Muscle layer of duodenum (tissue), 2 donors: ENCODE measurements around the gene LRRC56.

Experiments used
- H3K27ac ChIP-seq: one replicate; pipeline ENCODE4 v1.7.0; 2013; ENCODE audit warnings: mild to moderate bottlenecking, low read length
- H3K27me3 ChIP-seq: one replicate; pipeline ENCODE4 v1.7.0; 2013; ENCODE audit warnings: low read depth, mild to moderate bottlenecking, control low read depth, low read length
- H3K36me3 ChIP-seq, 2 donors: one replicate each; pipeline ENCODE4 v1.7.0; 2013; ENCODE audit warnings: low read length in 2 of 2, control low read depth in 1 of 2, mild to moderate bottlenecking in 1 of 2; ENCODE audit not compliant: insufficient read depth in 2 of 2, control insufficient read depth in 1 of 2
- H3K4me1 ChIP-seq, 2 donors: one replicate each; pipeline ENCODE4 v1.7.0; 2013; ENCODE audit warnings: low read length in 2 of 2, mild to moderate bottlenecking in 2 of 2, control low read depth in 1 of 2, moderate library complexity in 1 of 2; ENCODE audit not compliant: insufficient read depth in 2 of 2, control insufficient read depth in 1 of 2
- H3K4me3 ChIP-seq, 2 donors: one replicate each; pipeline ENCODE4 v1.7.0; 2013; ENCODE audit warnings: low read length in 2 of 2, low read depth in 1 of 2, mild to moderate bottlenecking in 1 of 2
- H3K9me3 ChIP-seq, 2 donors: one replicate each; pipeline ENCODE4 v1.7.0; 2013; ENCODE audit warnings: low read length in 2 of 2, control low read depth in 1 of 2, mild to moderate bottlenecking in 1 of 2; ENCODE audit not compliant: control insufficient read depth in 1 of 2
- donor health status: healthy.

The LRRC56 gene

GRCh38 chr11:589798-590197 is 52.5 kb downstream of the LRRC56 start:
- H3K27me3 ChIP-seq, result no peaks in the 10 kb centered on the region

GRCh38 chr11:590997-591396 is 53.7 kb downstream of the LRRC56 start:
- peaks cover 64 to 89% of the 10 kb centered on the region in 2 donors for H3K36me3 ChIP-seq
- no peaks in the 10 kb centered on the region for H3K9me3 ChIP-seq
- no peaks in the 10 kb centered on the region for H3K4me1 ChIP-seq
- H3K27ac ChIP-seq, result no peak overlapping the region
- no peaks in the 10 kb centered on the region for H3K27me3 ChIP-seq
- no peak overlapping the region for H3K4me3 ChIP-seq

More at GRCh38 chr11:589798-590197, 52.5 kb downstream of the LRRC56 start:
- H3K9me3 ChIP-seq, result no peaks in the 10 kb centered on the region
- H3K4me1 ChIP-seq, result no peaks in the 10 kb centered on the region
- H3K4me3 ChIP-seq, result no peak overlapping the region
- H3K36me3 ChIP-seq, result peaks cover 61 to 77% of the 10 kb centered on the region in 2 donors
- H3K27ac ChIP-seq, result no peak overlapping the region

GRCh38 chr11:592501-592900 is 55.2 kb downstream of the LRRC56 start:
- no peak overlapping the region for H3K27ac ChIP-seq
- H3K4me1 ChIP-seq, result no peaks in the 10 kb centered on the region
- H3K4me3 ChIP-seq, result no peak overlapping the region
- H3K9me3 ChIP-seq, result no peaks in the 10 kb centered on the region
- no peaks in the 10 kb centered on the region for H3K27me3 ChIP-seq
- peaks cover 64 to 89% of the 10 kb centered on the region in 2 donors for H3K36me3 ChIP-seq

GRCh38 chr11:592918-593317 is 55.6 kb downstream of the LRRC56 start:
- H3K27ac ChIP-seq, result no peak overlapping the region
- no peaks in the 10 kb centered on the region for H3K9me3 ChIP-seq
- no peaks in the 10 kb centered on the region for H3K27me3 ChIP-seq
- no peaks in the 10 kb centered on the region for H3K4me1 ChIP-seq
- no peak overlapping the region for H3K4me3 ChIP-seq
- H3K36me3 ChIP-seq, result peaks cover 61 to 89% of the 10 kb centered on the region in 2 donors

GRCh38 chr11:593347-593746 is 56.0 kb downstream of the LRRC56 start:
- H3K4me3 ChIP-seq, result no peak overlapping the region
- peaks cover 61 to 89% of the 10 kb centered on the region in 2 donors for H3K36me3 ChIP-seq
- H3K9me3 ChIP-seq, result no peaks in the 10 kb centered on the region
- H3K4me1 ChIP-seq, result no peaks in the 10 kb centered on the region
- H3K27ac ChIP-seq, result no peak overlapping the region
- H3K27me3 ChIP-seq, result no peaks in the 10 kb centered on the region

GRCh38 chr11:595400-595799 is 58.1 kb downstream of the LRRC56 start:
- Histone ChIP-seq H3K9me3 (no peaks in the 10 kb centered on the region), H3K4me3 (no peak overlapping the region), H3K27ac (no peak overlapping the region), H3K36me3 (peaks cover 48 to 85% of the 10 kb centered on the region in 2 donors), H3K4me1 (no peaks in the 10 kb centered on the region), H3K27me3 (no peaks in the 10 kb centered on the region)

- no peaks in the 10 kb centered on the region for H3K9me3 ChIP-seq
- H3K36me3 ChIP-seq, result peaks cover 43 to 81% of the 10 kb centered on the region in 2 donors
- H3K27me3 ChIP-seq, result no peaks in the 10 kb centered on the region
- no peak overlapping the region for H3K4me3 ChIP-seq
- no peaks in the 10 kb centered on the region for H3K4me1 ChIP-seq
- H3K27ac ChIP-seq, result no peak overlapping the region
These were observed 59.0 kb downstream of the LRRC56 start for GRCh38 chr11:596374-596773.

GRCh38 chr11:597166-597725 is 59.9 kb downstream of the LRRC56 start:
- Histone ChIP-seq H3K27me3 (no peaks in the 10 kb centered on the region), H3K4me3 (no peak overlapping the region), H3K9me3 (no peaks in the 10 kb centered on the region), H3K27ac (no peak overlapping the region), H3K4me1 (no peaks in the 10 kb centered on the region), H3K36me3 (peaks cover 47 to 84% of the 10 kb centered on the region in 2 donors)

GRCh38 chr11:598005-598680 is 60.8 kb downstream of the LRRC56 start:
- Histone ChIP-seq H3K4me1 (no peaks in the 10 kb centered on the region), H3K4me3 (no peak overlapping the region), H3K36me3 (peaks cover 38 to 81% of the 10 kb centered on the region in 2 donors), H3K27ac (no peak overlapping the region), H3K27me3 (no peaks in the 10 kb centered on the region), H3K9me3 (no peaks in the 10 kb centered on the region)

GRCh38 chr11:601573-602245 is 64.4 kb downstream of the LRRC56 start:
- H3K4me1 ChIP-seq, result peaks cover 0 to 4% of the 10 kb centered on the region in 2 donors
- no peak overlapping the region for H3K27ac ChIP-seq
- H3K36me3 ChIP-seq, result peaks cover 40 to 82% of the 10 kb centered on the region in 2 donors
- no peak overlapping the region for H3K4me3 ChIP-seq
- no peaks in the 10 kb centered on the region for H3K27me3 ChIP-seq
- no peaks in the 10 kb centered on the region for H3K9me3 ChIP-seq

GRCh38 chr11:603154-603553 is 65.8 kb downstream of the LRRC56 start:
- Histone ChIP-seq H3K36me3 (peaks cover 48 to 83% of the 10 kb centered on the region in 2 donors), H3K27ac (no peak overlapping the region), H3K4me3 (no peak overlapping the region), H3K4me1 (peaks cover 0 to 4% of the 10 kb centered on the region in 2 donors), H3K27me3 (no peaks in the 10 kb centered on the region), H3K9me3 (no peaks in the 10 kb centered on the region)
